ENCODE data around the gene BRAT1. TPM values are rescaled to one million over a fixed set of nuclear protein-coding genes. Genes with fewer than 3 reads are reported as not detected.

Gene BRAT1
- total and polyA plus RNA-seq, 8 donors, result 16.3 to 119 (median 27.4) TPM

GRCh38 chr7:2523941-2524807 is 31.1 kb downstream of the BRAT1 start:
- peaks cover 0 to 72% (median 8%) of the 10 kb centered on the region in 3 donors for H3K27me3 ChIP-seq
- 24 to 47% (median 27%) methylated on average over 12 to 51 of the region's 51 CpGs for WGBS, 5 donors
- H3K27ac ChIP-seq, result peak overlapping the region; percentile 84 to 97 (median 92)
- DNase-seq, result peak; percentile 97
- H3K36me3 ChIP-seq, result peaks cover 9 to 40% (median 27%) of the 10 kb centered on the region in 4 donors
- no peak for TF ChIP-seq POLR2A (IDR thresholded peaks at IDR 0.05)
- peak; percentile 63 to 94 (median 83) for TF ChIP-seq POLR2AphosphoS5 (IDR thresholded peaks at IDR 0.05)
- H3K4me3 ChIP-seq, result peak overlapping the region; percentile 57 to 78 (median 66)
- no peaks in the 10 kb centered on the region for H3K9me3 ChIP-seq
- H3K4me1 ChIP-seq, result peaks cover 91 to 94% (median 93%) of the 10 kb centered on the region in 4 donors
- intact Hi-C loops (cut with DNase I; ENCODE audit: low total_unique reads), result no loop called here

DNA sequence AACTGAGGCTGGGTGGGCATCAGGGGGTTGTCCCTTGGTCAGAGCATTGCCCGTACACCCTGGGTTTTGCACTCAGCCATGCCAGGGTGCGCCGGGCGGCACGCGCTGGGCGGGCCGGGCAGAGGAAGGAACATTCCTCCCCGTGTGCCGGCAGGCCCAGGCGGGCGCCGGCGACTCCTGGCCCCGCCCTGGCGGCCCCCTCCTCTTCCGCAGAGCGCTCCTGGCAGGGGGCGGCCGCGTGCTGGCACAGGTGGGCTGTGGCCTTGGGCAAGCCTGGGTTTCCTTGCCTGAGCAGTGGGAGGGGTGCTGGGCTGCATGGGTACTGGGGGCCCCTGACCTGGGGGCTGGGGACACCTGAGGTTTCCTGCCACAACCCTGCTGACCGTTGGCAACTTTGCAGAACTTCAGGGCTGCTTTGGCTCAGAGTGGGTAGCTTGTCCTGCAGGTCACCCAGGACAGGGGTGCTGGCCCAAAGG is 31.8 kb downstream of the BRAT1 start:
- H3K27me3 ChIP-seq, result peaks cover 0 to 78% (median 8%) of the 10 kb centered on the region in 3 donors
- DNase-seq, result peak; percentile 76 to 85
- peaks cover 9 to 34% (median 25%) of the 10 kb centered on the region in 4 donors for H3K36me3 ChIP-seq
- TF ChIP-seq EP300 (IDR thresholded peaks at IDR 0.05), result no peak
- peak in 2 of 3 donors; percentile 26 to 34 for TF ChIP-seq POLR2AphosphoS5 (IDR thresholded peaks at IDR 0.05)
- peak overlapping the region; percentile 57 to 78 (median 66) for H3K4me3 ChIP-seq
- H3K4me1 ChIP-seq, result peaks cover 91 to 94% (median 93%) of the 10 kb centered on the region in 4 donors
- intact Hi-C loops (cut with DNase I; ENCODE audit: low total_unique reads), result no loop called here
- WGBS, 5 donors, result 21 to 47% (median 28%) methylated on average over 11 to 22 of the region's 22 CpGs
- H3K27ac ChIP-seq, result peak overlapping the region; percentile 84 to 97 (median 92)
- no peaks in the 10 kb centered on the region for H3K9me3 ChIP-seq

GRCh38 chr7:2522780-2523433 is 32.4 kb downstream of the BRAT1 start:
- WGBS, 5 donors, result 19 to 52% (median 35%) methylated on average over 9 to 19 of the region's 19 CpGs

GRCh38 chr7:2521952-2522591 is 33.3 kb downstream of the BRAT1 start:
- 12 to 32% (median 15%) methylated on average over 8 to 17 of the region's 17 CpGs for WGBS, 5 donors
- Histone ChIP-seq H3K4me1 (peaks cover 79 to 90% (median 84%) of the 10 kb centered on the region in 4 donors), H3K4me3 (peak overlapping the region; percentile 57 to 78 (median 66)), H3K27ac (peak overlapping the region; percentile 84 to 97 (median 92)), H3K27me3 (peaks cover 0 to 81% (median 8%) of the 10 kb centered on the region in 3 donors), H3K36me3 (peaks cover 7 to 25% (median 20%) of the 10 kb centered on the region in 4 donors), H3K9me3 (no peaks in the 10 kb centered on the region)
- intact Hi-C loops (cut with DNase I; ENCODE audit: low total_unique reads), result no loop called here
- TF ChIP-seq POLR2AphosphoS5 (IDR thresholded peaks at IDR 0.05), result peak in 1 of 3 donors; percentile 31
- no peak for TF ChIP-seq POLR2A (IDR thresholded peaks at IDR 0.05)
- DNase-seq, result no peak

More at GRCh38 chr7:2522780-2523433, 32.4 kb downstream of the BRAT1 start:
- Histone ChIP-seq H3K4me3 (peak overlapping the region; percentile 57 to 78 (median 66)), H3K4me1 (peaks cover 87 to 93% (median 92%) of the 10 kb centered on the region in 4 donors), H3K36me3 (peaks cover 9 to 31% (median 24%) of the 10 kb centered on the region in 4 donors), H3K27me3 (peaks cover 0 to 83% (median 8%) of the 10 kb centered on the region in 3 donors), H3K9me3 (no peaks in the 10 kb centered on the region), H3K27ac (peak overlapping the region; percentile 84 to 97 (median 92))
- TF ChIP-seq CTCF (IDR thresholded peaks at IDR 0.05) (no peak), POLR2A (IDR thresholded peaks at IDR 0.05) (no peak), POLR2AphosphoS5 (IDR thresholded peaks at IDR 0.05) (no peak)
- intact Hi-C loops (cut with DNase I; ENCODE audit: low total_unique reads), result no loop called here
- peak in 1 of 2 donors; percentile 87 for DNase-seq

DNA sequence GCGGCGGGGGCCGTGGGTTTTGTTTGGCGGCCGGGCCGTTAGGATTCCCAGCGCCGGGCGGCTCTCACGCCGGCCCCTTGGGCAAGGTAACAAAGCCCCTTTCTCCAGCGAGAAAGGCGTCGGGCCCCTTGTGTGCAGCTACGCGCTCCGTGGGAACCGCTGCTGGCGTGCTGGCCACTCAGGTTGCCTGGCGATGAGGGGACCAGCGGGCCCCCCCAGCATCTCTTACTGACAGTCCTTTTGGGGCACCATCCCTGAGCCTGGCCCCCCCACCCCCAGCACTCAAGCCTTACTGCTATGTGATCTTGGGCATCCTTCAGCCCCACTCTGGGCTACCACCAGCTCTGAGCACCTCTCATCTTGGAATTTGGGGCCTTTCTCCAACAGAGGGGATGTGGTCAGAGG is 34.0 kb downstream of the BRAT1 start:
- Histone ChIP-seq H3K27ac (peak overlapping the region; percentile 84 to 97 (median 92)), H3K4me1 (peaks cover 74 to 84% (median 77%) of the 10 kb centered on the region in 4 donors)

More for the DNA sequence above, 34.0 kb downstream of the BRAT1 start:
- DNase-seq, result no peak
- H3K27me3 ChIP-seq, result peaks cover 0 to 74% (median 8%) of the 10 kb centered on the region in 3 donors
- intact Hi-C loops (cut with DNase I; ENCODE audit: low total_unique reads), result no loop called here
- no peaks in the 10 kb centered on the region for H3K9me3 ChIP-seq
- H3K36me3 ChIP-seq, result peaks cover 2 to 18% (median 13%) of the 10 kb centered on the region in 4 donors
- TF ChIP-seq EP300 (IDR thresholded peaks at IDR 0.05) (no peak), POLR2AphosphoS5 (IDR thresholded peaks at IDR 0.05) (no peak), CTCF (IDR thresholded peaks at IDR 0.05) (no peak), POLR2A (IDR thresholded peaks at IDR 0.05) (no peak)
- peak overlapping the region; percentile 57 to 78 (median 66) for H3K4me3 ChIP-seq
- 10 to 31% (median 15%) methylated on average over 9 to 21 of the region's 21 CpGs for WGBS, 5 donors
